ENCODE results near the gene PRRG3. TPM values are rescaled to one million over a fixed set of nuclear protein-coding genes. Genes with fewer than 3 reads are reported as not detected.

The PRRG3 gene
- total RNA-seq, 6 experiments from 2014 or later, result not detected

DNA sequence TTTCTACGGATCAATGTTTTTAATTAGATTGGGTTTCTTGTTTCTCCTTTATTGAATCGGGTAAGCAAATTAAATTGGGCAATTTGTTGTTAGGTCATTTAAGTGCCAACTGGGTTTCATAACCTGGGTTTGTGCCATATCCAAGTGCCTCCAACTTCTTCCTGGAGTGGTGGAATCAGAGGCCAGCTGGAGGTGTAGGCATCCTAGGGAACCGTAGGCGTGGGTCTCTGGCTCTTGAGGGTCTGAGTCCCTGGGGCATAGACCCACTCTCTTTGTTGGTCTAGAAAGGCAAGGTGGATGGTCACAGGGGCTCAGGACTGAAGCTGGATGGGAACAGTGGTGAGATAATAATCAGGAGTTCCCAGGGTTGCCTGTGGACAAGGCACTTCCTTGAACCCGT lies 57.6 kb downstream of the PRRG3 start:
- no peaks in the 10 kb centered on the region; the same call in 1 of the 2 replicates for H3K9me3 Mint-ChIP-seq
- H3K4me3 Mint-ChIP-seq, result no peak overlapping the region
- no peak for DNase-seq
- TF ChIP-seq, protein P1, sequence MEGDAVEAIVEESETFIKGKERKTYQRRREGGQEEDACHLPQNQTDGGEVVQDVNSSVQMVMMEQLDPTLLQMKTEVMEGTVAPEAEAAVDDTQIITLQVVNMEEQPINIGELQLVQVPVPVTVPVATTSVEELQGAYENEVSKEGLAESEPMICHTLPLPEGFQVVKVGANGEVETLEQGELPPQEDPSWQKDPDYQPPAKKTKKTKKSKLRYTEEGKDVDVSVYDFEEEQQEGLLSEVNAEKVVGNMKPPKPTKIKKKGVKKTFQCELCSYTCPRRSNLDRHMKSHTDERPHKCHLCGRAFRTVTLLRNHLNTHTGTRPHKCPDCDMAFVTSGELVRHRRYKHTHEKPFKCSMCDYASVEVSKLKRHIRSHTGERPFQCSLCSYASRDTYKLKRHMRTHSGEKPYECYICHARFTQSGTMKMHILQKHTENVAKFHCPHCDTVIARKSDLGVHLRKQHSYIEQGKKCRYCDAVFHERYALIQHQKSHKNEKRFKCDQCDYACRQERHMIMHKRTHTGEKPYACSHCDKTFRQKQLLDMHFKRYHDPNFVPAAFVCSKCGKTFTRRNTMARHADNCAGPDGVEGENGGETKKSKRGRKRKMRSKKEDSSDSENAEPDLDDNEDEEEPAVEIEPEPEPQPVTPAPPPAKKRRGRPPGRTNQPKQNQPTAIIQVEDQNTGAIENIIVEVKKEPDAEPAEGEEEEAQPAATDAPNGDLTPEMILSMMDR (IDR thresholded peaks at IDR 0.05), result no peak
- no peaks in the 10 kb centered on the region; the same call in 1 of the 2 replicates for H3K4me1 Mint-ChIP-seq (ENCODE audit: low read depth)
- no peaks in the 10 kb centered on the region for H3K36me3 Mint-ChIP-seq (ENCODE audit: low read depth)
- H3K27ac Mint-ChIP-seq, result no peak overlapping the region
- H3K27me3 Mint-ChIP-seq (ENCODE audit: insufficient read depth), result peaks cover 2% of the 10 kb centered on the region; the same call in 1 of the 2 replicates

DNA sequence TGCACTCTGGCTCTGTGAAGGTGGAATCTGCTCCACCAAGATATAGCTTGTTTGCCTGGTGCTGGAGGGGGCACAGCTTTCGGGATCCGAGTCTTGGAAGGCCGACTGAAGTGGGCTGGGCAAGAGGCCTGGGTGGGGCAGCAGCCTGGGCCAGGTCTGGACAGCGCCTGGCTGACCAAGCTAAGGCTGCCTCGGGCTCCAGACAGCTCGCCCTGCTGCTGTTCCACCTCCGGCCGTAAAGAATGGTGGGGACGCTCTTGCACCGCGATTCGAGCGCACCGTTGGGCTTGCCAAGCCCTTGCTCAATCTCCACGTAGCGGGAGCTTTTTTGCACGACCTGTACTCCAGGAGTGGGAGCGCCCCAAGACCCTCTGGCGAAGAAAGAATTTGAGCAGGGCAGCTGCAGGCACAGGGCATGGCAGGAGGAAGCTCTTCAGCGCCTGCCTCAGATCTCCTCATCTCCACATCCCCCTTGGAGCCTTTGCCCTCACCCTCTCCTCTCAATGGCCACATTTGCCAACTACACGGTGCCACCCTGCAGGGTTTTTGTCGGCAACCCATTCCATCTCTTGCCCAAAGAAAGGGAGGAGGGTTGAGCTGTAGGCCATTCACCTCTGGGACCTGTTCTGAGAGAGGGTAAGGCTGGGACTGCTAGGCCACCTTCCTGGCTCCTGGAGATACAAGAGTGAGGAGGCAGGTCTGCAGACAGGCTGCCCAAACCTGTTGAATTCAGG lies 58.2 kb downstream of the PRRG3 start:
- H3K4me3 Mint-ChIP-seq, result no peak overlapping the region
- TF ChIP-seq, protein P1 (IDR thresholded peaks at IDR 0.05), result no peak
- DNase-seq, result no peak
- peaks cover 2% of the 10 kb centered on the region; the same call in 1 of the 2 replicates for H3K27me3 Mint-ChIP-seq (ENCODE audit: insufficient read depth)
- no peaks in the 10 kb centered on the region; the same call in 1 of the 2 replicates for H3K4me1 Mint-ChIP-seq (ENCODE audit: low read depth)
- no peak overlapping the region for H3K27ac Mint-ChIP-seq
- H3K36me3 Mint-ChIP-seq (ENCODE audit: low read depth), result no peaks in the 10 kb centered on the region
- H3K9me3 Mint-ChIP-seq, result no peaks in the 10 kb centered on the region; the same call in 1 of the 2 replicates

- peak; percentile 61 for DNase-seq
- TF ChIP-seq, protein P1 (IDR thresholded peaks at IDR 0.05), result no peak
- Mint-ChIP-seq H3K4me3 (no peak overlapping the region), H3K36me3 (ENCODE audit: low read depth) (no peaks in the 10 kb centered on the region), H3K9me3 (no peaks in the 10 kb centered on the region; the same call in 1 of the 2 replicates), H3K27me3 (ENCODE audit: insufficient read depth) (peaks cover 2% of the 10 kb centered on the region; the same call in 1 of the 2 replicates), H3K4me1 (ENCODE audit: low read depth) (no peaks in the 10 kb centered on the region; the same call in 1 of the 2 replicates), H3K27ac (no peak overlapping the region)
Measured at GRCh38 chrX:151754047-151754429, 58.8 kb downstream of the PRRG3 start.

DNA sequence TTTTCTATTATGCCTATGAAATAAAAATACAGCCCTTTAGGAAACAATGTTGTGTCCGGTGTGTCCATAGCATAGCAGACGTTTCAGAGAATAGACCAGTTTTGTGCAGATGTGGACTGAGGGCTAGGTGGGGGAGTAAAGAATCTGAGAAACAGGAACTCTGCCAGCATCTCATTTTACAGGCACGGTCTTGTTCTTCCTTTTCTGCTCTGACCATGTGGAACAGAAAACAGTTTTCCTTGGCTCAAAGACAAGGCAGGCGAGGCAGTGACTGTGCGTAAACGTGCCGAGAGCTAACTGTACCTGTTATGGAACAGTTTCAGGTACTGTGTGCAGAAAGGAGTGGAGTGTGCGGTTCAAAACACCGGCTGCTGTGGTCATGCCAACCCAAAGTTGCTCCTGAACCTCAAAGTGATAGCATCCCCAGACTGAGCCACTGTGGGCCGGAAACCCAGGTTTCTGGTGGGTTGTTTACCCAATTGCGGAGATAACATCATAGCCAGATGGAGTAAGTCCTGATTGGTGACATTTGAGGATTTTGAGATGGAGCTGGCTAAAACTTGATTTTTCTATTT lies 59.5 kb downstream of the PRRG3 start:
- H3K27me3 Mint-ChIP-seq (ENCODE audit: insufficient read depth), result peaks cover 2% of the 10 kb centered on the region; the same call in 1 of the 2 replicates
- TF ChIP-seq, protein P1 (IDR thresholded peaks at IDR 0.05), result no peak
- DNase-seq, result no peak
- H3K27ac Mint-ChIP-seq, result no peak overlapping the region
- H3K36me3 Mint-ChIP-seq (ENCODE audit: low read depth), result no peaks in the 10 kb centered on the region
- H3K9me3 Mint-ChIP-seq, result no peaks in the 10 kb centered on the region; the same call in 1 of the 2 replicates
- no peaks in the 10 kb centered on the region; the same call in 1 of the 2 replicates for H3K4me1 Mint-ChIP-seq (ENCODE audit: low read depth)
- no peak overlapping the region for H3K4me3 Mint-ChIP-seq

Other genes starting within 250 kb of the PRRG3 start
- not detected for gene PASD1, start 131.8 kb upstream of the PRRG3 start, total RNA-seq (2021; fragmentation: NEBNext Ultra II Directional; extraction: Animal tissue kit (Norgen Biotek cat#: 25700))
- not detected for gene FATE1, start 20.6 kb downstream of the PRRG3 start, total RNA-seq (2021; fragmentation: NEBNext Ultra II Directional; extraction: Animal tissue kit (Norgen Biotek cat#: 25700))
- gene CNGA2, start 39.3 kb downstream of the PRRG3 start, total RNA-seq (2021; fragmentation: NEBNext Ultra II Directional; extraction: Animal tissue kit (Norgen Biotek cat#: 25700)), result not detected
- not detected for gene MAGEA4, start 217.4 kb downstream of the PRRG3 start, total RNA-seq (2021; fragmentation: NEBNext Ultra II Directional; extraction: Animal tissue kit (Norgen Biotek cat#: 25700))

All from HFFc6 (cell line).